ENCODE results near the gene PLXNB3. TPM values are rescaled to one million over a fixed set of nuclear protein-coding genes. Genes with fewer than 3 reads are reported as not detected.
A peak's percentile ranks its signal among the peaks of the same experiment; 100 is the strongest.

The PLXNB3 gene
- total RNA-seq, 2 donors from 2014 or later, result 0.25 to 2.9 TPM

DNA sequence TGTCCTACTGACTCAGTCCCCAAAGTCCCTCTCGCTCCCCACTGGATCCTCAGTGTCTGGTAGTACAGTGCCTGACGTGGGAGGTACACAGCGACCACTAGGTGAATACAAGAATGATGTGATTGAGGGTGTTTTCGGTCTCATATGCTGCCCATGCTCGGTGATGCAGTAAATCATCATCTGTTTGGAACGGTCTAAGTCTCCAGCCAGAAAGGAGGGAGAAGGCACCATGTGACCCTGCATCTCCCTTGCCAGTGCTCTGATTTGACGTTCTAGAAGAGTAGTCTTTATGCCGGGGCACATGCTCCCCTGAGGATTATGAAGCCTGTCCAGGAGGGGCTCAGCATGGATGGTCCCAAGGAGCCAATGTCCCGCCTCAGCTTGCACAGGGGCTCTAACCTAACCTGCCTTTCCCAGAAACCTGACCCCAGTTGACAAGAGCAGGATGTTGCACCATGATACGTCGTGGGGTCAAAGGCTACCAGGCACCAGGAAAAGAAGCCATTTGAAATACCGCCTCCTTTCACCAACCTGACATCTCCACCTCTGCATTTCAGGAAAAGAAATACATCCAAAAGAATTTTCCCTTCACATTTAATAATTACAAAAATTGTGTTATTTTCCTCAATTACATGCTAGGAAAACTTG lies 13.8 kb upstream of the PLXNB3 start:
- DNase-seq, result no peak
- Mint-ChIP-seq H3K27me3 (no peaks in the 10 kb centered on the region), H3K27ac (no peak overlapping the region), H3K4me1 (no peaks in the 10 kb centered on the region), H3K4me3 (no peak overlapping the region), H3K36me3 (ENCODE audit: low read depth) (no peaks in the 10 kb centered on the region)
- no peak for ATAC-seq
- no peaks in the 10 kb centered on the region for H3K9me3 ChIP-seq (ENCODE audit: control insufficient read depth, low read length, poor library complexity, severe bottlenecking)

DNA sequence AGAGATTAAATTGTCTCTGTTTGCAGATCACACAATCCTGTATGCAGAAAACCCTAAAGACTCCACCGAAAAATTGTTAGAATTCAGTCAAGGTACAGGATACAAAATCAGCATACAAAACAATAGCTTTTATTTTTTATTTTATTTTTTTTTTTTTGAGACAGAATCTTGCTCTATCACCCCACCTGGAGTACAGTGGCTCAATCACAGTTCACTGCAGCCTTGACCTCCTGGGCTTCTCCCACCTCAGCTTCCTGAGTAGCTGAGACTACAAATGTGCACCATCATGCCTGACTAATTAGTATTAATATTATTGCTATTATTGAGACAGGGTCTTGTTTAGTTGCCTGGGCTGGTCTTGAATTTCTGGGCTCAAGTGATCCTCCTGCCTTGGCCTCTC lies 8.9 kb upstream of the PLXNB3 start:
- H3K27ac Mint-ChIP-seq, result no peak overlapping the region
- no peaks in the 10 kb centered on the region for H3K36me3 Mint-ChIP-seq (ENCODE audit: low read depth)

DNA sequence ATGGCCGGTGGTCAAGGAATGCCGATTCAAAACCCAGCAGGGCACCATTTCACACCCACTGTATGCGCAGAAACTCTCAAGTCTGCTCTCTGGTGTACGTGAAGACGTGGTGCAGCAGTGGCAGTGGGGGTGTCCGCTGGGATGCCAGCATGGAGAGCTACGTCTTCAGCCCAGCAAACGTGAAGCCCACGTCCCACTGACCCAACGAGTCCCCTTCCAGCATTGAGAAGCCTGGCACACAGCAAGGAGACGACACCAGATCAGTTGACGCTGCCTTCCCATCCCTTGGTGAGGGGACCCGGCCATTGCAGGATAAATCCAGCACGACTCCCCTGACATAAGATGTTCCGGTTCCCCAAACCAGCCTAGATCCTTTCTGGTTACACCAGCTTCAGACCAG lies 2.2 kb upstream of the PLXNB3 start:
- peaks cover 2% of the 10 kb centered on the region for H3K4me1 Mint-ChIP-seq
- H3K9me3 ChIP-seq (ENCODE audit: control insufficient read depth, low read length, poor library complexity, severe bottlenecking), result no peaks in the 10 kb centered on the region
- ATAC-seq, result no peak
- no peaks in the 10 kb centered on the region for H3K27me3 Mint-ChIP-seq
- no peak for DNase-seq
- no peak overlapping the region for H3K4me3 Mint-ChIP-seq
- H3K27ac Mint-ChIP-seq, result no peak overlapping the region
- no peaks in the 10 kb centered on the region for H3K36me3 Mint-ChIP-seq (ENCODE audit: low read depth)

More for the DNA sequence above, 8.9 kb upstream of the PLXNB3 start:
- Mint-ChIP-seq H3K4me3 (no peak overlapping the region), H3K4me1 (peaks cover 2% of the 10 kb centered on the region), H3K27me3 (no peaks in the 10 kb centered on the region)
- DNase-seq, result no peak
- ATAC-seq, result no peak
- no peaks in the 10 kb centered on the region for H3K9me3 ChIP-seq (ENCODE audit: control insufficient read depth, low read length, poor library complexity, severe bottlenecking)

DNA sequence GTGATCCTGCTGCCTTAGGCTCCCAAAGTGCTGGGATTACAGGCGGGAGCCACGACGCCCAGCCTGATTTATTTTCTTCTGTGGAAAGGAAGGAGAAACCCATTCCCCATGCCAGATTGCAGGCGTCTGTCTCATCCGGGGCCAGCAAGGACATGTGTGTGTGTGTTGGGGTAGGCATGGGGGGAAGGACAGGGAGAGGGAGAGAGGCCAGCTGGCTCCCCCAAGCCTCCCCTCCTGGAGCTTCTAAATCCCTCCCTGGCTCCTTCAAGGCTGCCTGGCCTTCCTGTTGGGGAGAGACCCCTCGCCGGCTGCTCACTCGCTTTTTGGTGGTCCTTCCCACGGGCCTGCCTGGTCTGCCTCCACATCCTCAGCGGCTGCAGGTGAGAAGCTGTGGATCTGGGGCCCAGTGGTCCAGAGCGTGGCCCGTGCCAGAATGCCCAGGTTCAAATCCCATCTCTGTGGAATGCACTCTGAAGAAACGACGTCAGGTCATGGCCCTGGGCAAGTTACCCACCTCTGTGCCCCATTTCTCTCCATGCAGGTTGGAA lies 1.3 kb upstream of the PLXNB3 start:
- Mint-ChIP-seq H3K27me3 (no peaks in the 10 kb centered on the region), H3K27ac (no peak overlapping the region), H3K36me3 (ENCODE audit: low read depth) (no peaks in the 10 kb centered on the region), H3K4me1 (peaks cover 2% of the 10 kb centered on the region), H3K4me3 (no peak overlapping the region)
- no peaks in the 10 kb centered on the region for H3K9me3 ChIP-seq (ENCODE audit: control insufficient read depth, low read length, poor library complexity, severe bottlenecking)
- ATAC-seq, result no peak
- DNase-seq, result no peak

DNA sequence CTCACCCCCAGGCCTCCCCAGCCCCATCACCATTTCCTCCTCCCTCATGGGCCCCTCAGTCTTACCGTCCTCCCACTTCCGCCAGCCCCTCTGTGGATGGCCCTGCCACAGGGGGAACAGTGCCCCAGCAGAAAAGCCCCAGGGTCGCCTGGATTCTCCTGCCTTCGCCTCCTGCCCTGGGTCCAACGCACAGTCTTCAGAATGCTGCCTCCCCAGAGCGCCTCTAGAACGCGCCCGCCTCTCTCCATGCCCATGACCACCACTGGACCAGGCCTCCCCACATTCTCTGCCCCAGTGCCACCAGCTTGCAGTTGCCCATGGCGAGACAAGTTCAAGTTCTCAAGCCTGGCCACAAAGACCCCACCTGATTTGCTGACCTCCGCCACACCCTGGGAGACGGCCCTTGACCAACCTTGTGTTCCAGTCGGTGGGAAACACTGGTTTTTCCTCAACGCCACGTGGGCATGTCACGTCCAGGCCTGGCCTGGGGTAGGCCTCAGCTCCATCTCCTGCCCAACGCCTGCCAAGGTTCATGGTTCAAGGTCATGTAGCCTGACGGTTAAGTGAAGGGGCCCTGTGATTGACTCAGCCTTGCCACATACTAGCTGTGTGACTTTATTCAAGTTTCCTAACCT lies 634 bp upstream of the PLXNB3 start:
- H3K9me3 ChIP-seq (ENCODE audit: control insufficient read depth, low read length, poor library complexity, severe bottlenecking), result no peaks in the 10 kb centered on the region
- Mint-ChIP-seq H3K4me3 (no peak overlapping the region), H3K27ac (no peak overlapping the region), H3K36me3 (ENCODE audit: low read depth) (no peaks in the 10 kb centered on the region), H3K27me3 (no peaks in the 10 kb centered on the region), H3K4me1 (peaks cover 6% of the 10 kb centered on the region)
- DNase-seq (no peak), ATAC-seq (no peak)

DNA sequence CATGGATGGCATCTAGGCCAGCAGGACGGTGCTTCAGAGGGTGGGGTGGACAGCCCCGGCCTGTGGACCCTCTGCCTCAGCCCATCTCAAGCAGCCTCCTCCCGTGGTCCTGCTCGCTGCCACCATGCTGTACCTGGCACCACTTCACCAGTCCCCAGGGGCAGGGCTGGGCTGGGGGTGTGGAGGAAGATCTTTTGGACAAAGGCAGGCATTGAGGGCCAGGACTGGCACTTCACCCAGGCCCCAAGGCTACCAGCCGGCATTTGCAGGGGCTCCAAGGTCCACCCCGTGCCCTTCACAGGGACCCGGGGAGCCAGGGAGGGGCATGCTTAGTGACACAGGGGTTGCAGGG lies 713 bp downstream of the PLXNB3 start:
- DNase-seq, result no peak
- Mint-ChIP-seq H3K36me3 (ENCODE audit: low read depth) (no peaks in the 10 kb centered on the region), H3K27me3 (no peaks in the 10 kb centered on the region), H3K27ac (no peak overlapping the region), H3K4me1 (peaks cover 6% of the 10 kb centered on the region), H3K4me3 (no peak overlapping the region)
- no peaks in the 10 kb centered on the region for H3K9me3 ChIP-seq (ENCODE audit: control insufficient read depth, low read length, poor library complexity, severe bottlenecking)
- no peak for ATAC-seq

DNA sequence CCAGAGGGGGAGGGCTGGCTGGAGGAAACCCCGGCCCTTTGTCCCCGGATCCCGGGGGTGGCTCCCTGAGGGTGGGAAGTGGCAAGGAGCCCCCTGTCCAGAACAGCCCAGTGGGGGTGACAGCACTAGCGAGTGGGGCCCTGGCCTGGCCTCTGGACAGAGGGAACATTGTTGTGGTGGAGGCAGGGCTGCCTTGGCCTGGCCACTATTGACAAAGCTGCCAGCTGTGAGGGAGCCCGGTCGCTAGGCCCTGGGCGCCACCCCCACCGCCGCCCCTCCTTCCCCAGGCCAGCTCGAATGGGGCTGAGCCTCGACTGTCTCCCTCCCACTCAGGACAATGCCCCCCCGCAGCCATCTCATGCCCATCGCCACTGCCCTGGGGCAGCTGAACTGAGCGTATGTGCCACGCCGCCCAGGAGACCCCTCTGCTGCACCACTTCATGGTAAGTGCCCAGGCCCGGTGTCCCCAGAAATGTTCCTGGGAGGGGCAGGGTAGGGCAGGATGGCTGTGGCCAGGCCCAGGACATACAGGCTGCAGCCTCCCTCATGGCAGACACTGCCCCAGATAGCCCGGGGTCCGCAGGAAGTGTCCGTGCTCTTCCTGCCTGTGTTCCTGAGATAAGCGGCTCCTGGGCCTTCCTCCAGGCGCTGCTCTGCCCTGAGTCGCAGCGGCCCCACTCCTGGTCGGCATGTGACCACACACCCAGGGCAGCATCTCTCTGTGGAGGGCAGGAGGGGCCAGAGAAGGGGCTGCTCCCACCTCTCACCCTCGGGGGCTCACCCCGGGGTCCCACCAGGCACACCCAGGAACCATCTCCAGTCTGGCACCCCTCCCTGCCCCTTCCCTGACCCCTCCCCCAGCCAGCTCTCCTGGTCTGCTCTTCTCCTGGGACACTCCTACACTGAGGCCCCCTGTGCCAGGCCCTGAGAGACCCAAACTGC lies 1.4 kb downstream of the PLXNB3 start:
- H3K9me3 ChIP-seq (ENCODE audit: control insufficient read depth, low read length, poor library complexity, severe bottlenecking), result no peaks in the 10 kb centered on the region
- DNase-seq, result no peak
- ATAC-seq, result no peak
- Mint-ChIP-seq H3K27me3 (no peaks in the 10 kb centered on the region), H3K4me3 (no peak overlapping the region), H3K36me3 (ENCODE audit: low read depth) (no peaks in the 10 kb centered on the region), H3K4me1 (peaks cover 6% of the 10 kb centered on the region), H3K27ac (no peak overlapping the region)

DNA sequence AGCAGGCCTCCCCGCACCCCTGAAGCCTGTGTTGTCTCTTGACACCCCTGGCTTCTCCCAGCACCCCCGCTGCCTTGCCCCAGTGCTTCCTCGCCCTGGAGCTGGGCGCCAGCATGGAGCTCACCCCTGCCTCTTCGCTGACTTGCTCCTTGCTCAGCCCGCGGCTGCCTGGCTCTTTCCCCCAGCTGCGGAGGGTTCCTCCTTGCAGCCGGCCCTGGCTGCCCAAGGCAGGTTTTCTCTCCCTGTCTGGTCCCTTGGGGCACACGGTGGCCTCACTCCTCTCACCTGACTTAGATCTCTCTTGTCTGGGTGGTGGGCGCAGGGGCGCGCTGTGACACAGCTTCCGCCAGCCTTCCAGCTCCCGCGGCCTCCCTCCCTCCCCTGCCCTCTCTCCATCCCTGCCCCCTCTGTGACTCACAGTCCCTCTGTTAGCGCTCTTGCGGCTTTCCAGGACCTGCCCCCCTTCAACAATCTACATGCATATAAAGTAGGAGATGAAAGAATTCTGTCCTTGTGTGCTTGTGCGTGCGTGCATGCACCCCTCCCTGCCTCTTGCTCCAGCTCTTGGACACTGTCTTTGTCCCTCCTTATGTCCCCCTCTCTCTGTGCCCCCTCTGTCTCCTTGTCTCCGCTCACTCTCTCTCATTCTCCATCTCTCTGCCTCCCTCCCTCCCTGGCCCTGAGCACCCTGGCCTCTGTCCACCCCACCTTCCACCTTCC lies 2.2 kb downstream of the PLXNB3 start:
- peak overlapping the region; percentile 41 for H3K4me3 Mint-ChIP-seq
- H3K36me3 Mint-ChIP-seq (ENCODE audit: low read depth), result no peaks in the 10 kb centered on the region
- no peak for ATAC-seq
- H3K4me1 Mint-ChIP-seq, result peaks cover 6% of the 10 kb centered on the region
- H3K27me3 Mint-ChIP-seq, result no peaks in the 10 kb centered on the region
- DNase-seq, result no peak
- H3K27ac Mint-ChIP-seq, result no peak overlapping the region
- no peaks in the 10 kb centered on the region for H3K9me3 ChIP-seq (ENCODE audit: control insufficient read depth, low read length, poor library complexity, severe bottlenecking)

DNA sequence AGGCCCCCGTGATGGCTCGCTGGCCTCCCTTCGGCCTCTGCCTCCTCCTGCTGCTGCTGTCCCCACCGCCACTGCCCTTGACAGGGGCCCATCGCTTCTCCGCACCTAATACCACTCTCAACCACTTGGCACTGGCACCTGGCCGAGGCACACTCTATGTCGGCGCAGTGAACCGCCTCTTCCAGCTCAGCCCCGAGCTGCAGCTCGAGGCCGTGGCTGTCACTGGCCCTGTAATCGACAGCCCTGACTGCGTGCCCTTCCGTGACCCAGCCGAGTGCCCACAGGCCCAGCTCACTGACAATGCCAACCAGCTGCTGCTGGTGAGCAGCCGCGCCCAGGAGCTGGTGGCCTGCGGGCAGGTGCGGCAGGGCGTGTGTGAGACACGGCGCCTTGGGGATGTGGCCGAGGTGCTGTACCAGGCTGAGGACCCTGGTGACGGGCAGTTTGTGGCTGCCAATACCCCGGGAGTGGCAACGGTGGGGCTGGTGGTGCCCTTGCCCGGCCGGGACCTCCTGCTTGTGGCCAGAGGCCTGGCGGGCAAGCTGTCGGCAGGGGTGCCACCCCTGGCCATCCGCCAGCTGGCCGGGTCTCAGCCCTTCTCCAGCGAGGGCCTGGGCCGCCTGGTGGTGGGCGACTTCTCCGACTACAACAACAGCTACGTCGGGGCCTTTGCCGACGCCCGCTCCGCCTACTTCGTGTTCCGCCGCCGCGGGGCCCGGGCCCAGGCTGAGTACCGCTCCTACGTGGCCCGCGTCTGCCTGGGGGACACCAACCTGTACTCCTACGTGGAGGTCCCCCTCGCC lies 3.0 kb downstream of the PLXNB3 start:
- Mint-ChIP-seq H3K36me3 (ENCODE audit: low read depth) (no peaks in the 10 kb centered on the region), H3K4me3 (no peak overlapping the region), H3K27me3 (no peaks in the 10 kb centered on the region), H3K4me1 (peaks cover 6% of the 10 kb centered on the region), H3K27ac (no peak overlapping the region)
- ATAC-seq (no peak), DNase-seq (no peak)
- no peaks in the 10 kb centered on the region for H3K9me3 ChIP-seq (ENCODE audit: control insufficient read depth, low read length, poor library complexity, severe bottlenecking)

DNA sequence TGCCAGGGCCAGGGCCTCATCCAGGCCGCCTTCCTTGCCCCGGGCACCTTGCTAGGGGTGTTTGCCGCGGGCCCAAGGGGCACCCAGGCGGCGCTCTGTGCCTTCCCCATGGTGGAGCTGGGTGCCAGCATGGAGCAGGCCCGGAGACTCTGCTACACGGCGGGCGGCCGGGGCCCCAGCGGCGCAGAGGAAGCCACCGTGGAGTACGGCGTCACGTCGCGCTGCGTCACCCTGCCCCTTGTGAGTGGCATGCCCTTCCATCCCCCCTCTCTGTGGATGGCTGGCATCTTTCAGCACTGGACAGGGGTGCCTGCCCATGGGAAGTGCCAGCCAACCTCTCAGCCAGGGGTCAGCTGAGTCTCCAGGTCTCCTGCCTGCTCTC lies 3.6 kb downstream of the PLXNB3 start:
- Mint-ChIP-seq H3K36me3 (ENCODE audit: low read depth) (no peaks in the 10 kb centered on the region), H3K27me3 (no peaks in the 10 kb centered on the region), H3K4me1 (peaks cover 6% of the 10 kb centered on the region), H3K27ac (no peak overlapping the region), H3K4me3 (no peak overlapping the region)
- ATAC-seq (no peak), DNase-seq (no peak)
- no peaks in the 10 kb centered on the region for H3K9me3 ChIP-seq (ENCODE audit: control insufficient read depth, low read length, poor library complexity, severe bottlenecking)

DNA sequence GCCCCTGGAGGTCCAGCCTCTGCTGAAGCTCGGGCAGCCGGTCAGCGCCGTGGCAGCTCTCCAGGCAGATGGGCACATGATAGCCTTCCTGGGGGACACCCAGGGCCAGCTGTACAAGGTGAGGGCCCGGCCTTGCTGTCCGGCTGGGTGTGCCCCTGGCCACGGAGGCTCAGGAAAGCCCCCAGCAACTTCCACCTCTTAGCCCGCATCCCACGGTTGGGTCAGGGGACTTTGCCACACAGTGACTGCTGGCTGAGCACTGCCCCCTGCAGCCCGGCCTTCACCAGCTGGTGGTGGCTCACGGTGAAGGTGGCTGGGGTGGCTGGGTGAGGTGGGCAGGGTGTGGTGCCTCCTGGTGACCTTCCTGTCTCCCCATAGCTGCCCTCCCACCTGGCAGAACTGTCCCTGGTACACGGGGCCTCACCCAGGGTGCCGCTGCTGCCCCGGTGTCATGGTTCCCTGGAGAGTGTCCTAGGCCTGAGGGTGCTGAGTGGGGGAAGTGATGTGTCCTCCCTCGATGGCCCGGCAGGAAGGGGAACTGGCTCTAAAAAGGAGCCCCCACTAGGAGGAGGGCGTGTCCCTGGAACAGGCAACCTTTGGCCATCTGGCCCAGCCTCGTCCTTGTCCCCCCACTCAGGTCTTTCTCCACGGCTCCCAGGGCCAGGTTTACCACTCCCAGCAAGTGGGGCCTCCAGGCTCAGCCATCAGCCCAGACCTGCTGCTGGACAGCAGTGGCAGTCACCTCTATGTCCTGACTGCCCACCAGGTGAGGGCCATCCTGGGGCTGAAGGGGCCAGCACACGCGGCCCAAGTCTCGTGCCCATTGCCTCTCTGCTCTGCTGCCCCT lies 4.5 kb downstream of the PLXNB3 start:
- Mint-ChIP-seq H3K27ac (no peak overlapping the region), H3K4me1 (peaks cover 6% of the 10 kb centered on the region), H3K27me3 (no peaks in the 10 kb centered on the region), H3K4me3 (no peak overlapping the region), H3K36me3 (ENCODE audit: low read depth) (no peaks in the 10 kb centered on the region)
- H3K9me3 ChIP-seq (ENCODE audit: control insufficient read depth, low read length, poor library complexity, severe bottlenecking), result no peaks in the 10 kb centered on the region
- DNase-seq, result no peak
- no peak for ATAC-seq
